ENCODE measurements around the gene SLC12A7.

SLC12A7 gene

DNA sequence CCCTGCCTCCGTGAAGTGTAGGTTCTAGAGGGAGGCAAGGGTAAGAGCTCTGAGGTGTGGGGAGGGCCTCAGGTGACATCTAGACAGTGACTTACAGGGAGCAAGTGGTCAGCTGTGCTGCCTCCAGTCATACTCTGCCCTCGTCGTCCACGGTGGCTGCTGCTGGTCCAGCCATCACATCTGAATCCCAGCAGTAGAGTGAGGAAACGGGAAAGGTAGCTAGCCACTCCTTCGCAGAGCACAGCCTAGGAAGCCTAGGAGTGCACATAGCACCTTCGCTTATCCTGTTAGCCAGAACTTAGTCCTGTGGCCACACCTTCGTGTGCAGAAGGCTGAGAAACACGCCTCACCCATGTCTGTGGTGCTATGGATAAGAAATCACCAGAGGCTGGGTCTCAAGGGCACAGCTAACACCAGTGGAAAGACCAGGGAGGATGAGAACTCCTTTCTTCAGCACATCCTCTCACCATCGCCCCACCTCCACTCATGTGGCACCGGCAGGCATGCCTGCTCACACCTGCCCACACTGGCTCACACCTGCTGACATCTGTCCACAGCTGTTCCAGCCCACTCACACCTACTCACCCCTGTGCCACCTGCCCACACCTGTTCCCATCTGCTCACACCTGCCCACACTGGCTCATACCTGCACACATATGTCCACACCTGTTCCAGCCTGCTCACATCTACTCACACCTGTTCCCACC, 45.0 kb upstream of the SLC12A7 start:
- Mint-ChIP-seq H3K27me3 (ENCODE audit: low read depth, poor library complexity) (peaks cover 74% of the 10 kb centered on the region), H3K4me3 (peak overlapping the region; percentile 70), H3K36me3 (ENCODE audit: low read depth) (no peaks in the 10 kb centered on the region), H3K27ac (no peak overlapping the region), H3K9me3 (peaks cover 12% of the 10 kb centered on the region), H3K4me1 (peaks cover 26% of the 10 kb centered on the region)
- DNase-seq: no peak
- TF ChIP-seq, protein P1, sequence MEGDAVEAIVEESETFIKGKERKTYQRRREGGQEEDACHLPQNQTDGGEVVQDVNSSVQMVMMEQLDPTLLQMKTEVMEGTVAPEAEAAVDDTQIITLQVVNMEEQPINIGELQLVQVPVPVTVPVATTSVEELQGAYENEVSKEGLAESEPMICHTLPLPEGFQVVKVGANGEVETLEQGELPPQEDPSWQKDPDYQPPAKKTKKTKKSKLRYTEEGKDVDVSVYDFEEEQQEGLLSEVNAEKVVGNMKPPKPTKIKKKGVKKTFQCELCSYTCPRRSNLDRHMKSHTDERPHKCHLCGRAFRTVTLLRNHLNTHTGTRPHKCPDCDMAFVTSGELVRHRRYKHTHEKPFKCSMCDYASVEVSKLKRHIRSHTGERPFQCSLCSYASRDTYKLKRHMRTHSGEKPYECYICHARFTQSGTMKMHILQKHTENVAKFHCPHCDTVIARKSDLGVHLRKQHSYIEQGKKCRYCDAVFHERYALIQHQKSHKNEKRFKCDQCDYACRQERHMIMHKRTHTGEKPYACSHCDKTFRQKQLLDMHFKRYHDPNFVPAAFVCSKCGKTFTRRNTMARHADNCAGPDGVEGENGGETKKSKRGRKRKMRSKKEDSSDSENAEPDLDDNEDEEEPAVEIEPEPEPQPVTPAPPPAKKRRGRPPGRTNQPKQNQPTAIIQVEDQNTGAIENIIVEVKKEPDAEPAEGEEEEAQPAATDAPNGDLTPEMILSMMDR (IDR thresholded peaks at IDR 0.05): no peak

DNA sequence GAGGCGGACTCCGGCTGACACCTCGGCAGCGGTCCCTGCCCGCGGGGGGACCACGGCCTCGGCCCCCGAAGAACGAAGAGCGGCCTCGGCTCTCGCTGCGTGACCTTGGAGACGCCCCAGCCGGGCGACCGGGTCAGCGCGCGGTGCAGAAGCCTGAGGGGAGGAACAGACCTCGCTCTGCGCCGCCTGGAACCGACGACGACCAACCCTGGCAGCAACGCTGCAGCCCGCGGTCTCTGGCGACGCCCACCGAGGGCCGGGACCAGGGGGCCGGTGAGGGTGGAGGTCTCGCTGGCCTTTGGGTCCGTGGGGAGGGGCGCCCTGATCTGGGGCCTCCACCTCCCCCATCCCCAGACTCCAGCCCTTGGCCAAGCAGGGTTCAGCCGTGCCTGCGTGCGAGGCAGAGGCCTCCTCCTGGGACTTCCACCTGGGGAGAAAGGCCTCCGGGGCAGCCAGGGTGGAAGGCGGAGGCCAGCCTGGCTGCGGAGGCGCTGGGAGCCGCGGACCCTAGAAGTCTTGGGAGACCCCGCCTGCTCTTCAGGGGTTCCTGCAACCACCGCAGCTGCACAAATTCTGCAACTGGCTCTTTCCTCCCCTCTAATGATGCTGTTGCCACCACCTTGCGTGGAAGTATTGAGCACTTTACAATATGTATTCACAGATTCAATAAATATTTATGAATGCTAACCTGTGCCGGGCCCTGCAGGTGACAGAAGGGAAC, 44.3 kb upstream of the SLC12A7 start:
- Mint-ChIP-seq H3K4me1 (peaks cover 27% of the 10 kb centered on the region), H3K27me3 (ENCODE audit: low read depth, poor library complexity) (peaks cover 73% of the 10 kb centered on the region), H3K27ac (no peak overlapping the region), H3K36me3 (ENCODE audit: low read depth) (no peaks in the 10 kb centered on the region), H3K4me3 (no peak overlapping the region), H3K9me3 (peaks cover 12% of the 10 kb centered on the region)
- TF ChIP-seq, protein P1 (IDR thresholded peaks at IDR 0.05): no peak
- no peak for DNase-seq

DNA sequence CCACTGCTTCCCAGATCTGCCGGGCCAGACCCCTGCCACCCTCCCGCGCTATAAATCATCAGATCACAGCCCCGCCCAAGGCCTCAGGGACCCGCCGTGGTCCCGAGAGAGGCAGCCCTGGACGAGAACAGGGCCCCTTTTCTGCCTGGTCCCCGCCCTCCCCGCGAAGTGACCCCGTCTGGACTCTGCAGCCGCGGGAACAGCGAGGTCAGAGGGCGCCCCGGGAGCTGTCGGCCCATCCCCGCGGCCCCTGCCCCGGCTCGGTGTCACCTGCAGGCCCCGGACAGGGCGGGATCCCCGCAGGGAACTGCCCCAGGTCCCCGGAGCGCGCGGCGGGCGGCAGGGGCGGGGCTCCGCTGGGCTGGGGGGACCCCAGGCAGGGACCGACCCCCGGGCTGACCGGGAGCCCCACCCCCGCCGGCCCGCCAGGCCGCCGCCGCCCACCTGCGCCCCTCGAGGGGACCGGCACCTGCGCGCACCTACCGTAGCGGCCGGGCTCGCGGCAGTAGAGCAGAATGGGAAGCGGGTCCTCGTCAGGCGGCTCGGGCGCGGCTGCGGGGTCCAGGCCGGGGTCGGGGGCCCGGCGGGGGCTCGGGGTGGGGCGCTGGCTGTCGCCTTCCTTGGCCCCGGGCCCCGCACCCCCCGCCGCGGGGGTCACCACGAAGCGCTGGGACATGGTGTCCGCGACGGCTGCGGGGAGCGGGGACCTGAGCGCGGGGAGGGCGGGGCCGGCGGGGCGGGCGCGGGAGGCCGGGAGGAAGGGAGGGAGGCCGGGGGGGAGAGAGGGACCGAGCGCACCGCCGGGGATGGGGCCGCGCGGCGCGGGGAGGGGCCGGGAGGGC, 43.5 kb upstream of the SLC12A7 start:
- DNase-seq: peak; percentile 57
- Mint-ChIP-seq H3K9me3 (peaks cover 12% of the 10 kb centered on the region), H3K36me3 (ENCODE audit: low read depth) (no peaks in the 10 kb centered on the region), H3K4me3 (peak overlapping the region; percentile 28), H3K27me3 (ENCODE audit: low read depth, poor library complexity) (peaks cover 74% of the 10 kb centered on the region), H3K27ac (no peak overlapping the region), H3K4me1 (peaks cover 33% of the 10 kb centered on the region)
- TF ChIP-seq, protein P1 (IDR thresholded peaks at IDR 0.05): no peak

DNA sequence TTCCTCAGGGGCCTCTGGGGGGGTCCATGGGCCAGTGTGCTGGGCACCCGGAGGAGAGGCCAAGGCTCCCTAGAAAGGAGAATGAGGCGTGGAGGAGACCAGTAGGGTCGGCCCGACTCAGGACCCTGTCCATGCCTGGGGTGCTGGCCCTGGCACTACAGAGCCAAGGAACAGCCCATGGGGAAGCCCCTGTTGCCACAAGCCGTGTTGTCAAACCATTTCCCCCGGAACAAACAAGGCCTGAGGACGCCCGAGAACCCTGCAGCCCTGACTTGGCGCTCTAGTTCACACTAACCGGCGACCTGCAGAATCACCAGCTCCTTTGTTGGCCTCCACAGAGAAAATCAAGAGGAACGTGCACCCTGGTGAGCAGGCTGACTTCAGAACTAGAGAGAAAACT, 41.6 kb upstream of the SLC12A7 start:
- TF ChIP-seq, protein P1 (IDR thresholded peaks at IDR 0.05): no peak
- H3K4me3 Mint-ChIP-seq: no peak overlapping the region

DNA sequence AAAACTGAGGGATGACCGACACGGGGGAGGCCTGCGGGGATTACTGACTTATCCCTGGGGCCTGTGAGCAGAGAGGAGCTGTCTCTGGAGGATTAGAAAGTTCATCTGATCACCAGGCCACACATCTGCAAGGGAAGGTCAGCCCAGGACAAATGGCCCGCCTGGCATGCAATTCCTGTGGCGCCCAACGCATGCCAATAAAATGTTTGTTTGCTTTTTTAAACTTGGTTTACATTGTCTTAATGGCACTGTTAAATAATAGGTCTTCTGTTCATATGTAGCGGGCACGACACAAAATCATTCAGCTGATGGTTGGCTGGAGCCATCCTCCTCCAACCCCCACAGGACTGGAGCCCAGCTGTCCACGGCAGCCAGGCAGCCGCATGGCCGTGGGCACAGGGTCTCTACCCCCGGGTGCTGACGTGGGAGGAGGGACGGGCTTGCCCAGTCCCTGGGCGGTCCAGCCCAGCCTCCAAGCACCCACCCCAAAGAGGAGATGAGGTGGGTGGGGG, 41.0 kb upstream of the SLC12A7 start:
- Mint-ChIP-seq H3K36me3 (ENCODE audit: low read depth) (no peaks in the 10 kb centered on the region), H3K27me3 (ENCODE audit: low read depth, poor library complexity) (peaks cover 57% of the 10 kb centered on the region), H3K9me3 (peaks cover 10% of the 10 kb centered on the region), H3K27ac (no peak overlapping the region), H3K4me1 (peaks cover 31% of the 10 kb centered on the region), H3K4me3 (no peak overlapping the region)
- no peak for DNase-seq
- TF ChIP-seq, protein P1 (IDR thresholded peaks at IDR 0.05): no peak

More for the DNA sequence above, 41.6 kb upstream of the SLC12A7 start:
- H3K36me3 Mint-ChIP-seq (ENCODE audit: low read depth): no peaks in the 10 kb centered on the region
- no peak for DNase-seq
- H3K27me3 Mint-ChIP-seq (ENCODE audit: low read depth, poor library complexity): peaks cover 63% of the 10 kb centered on the region
- no peak overlapping the region for H3K27ac Mint-ChIP-seq
- peaks cover 30% of the 10 kb centered on the region for H3K4me1 Mint-ChIP-seq
- peaks cover 12% of the 10 kb centered on the region for H3K9me3 Mint-ChIP-seq
